Cardiac septum (tissue), 1 donor: ENCODE data around the gene PARVA. TPM values are rescaled to one million over a fixed set of nuclear protein-coding genes. Genes with fewer than 3 reads are reported as not detected.

Experiments used
- DNase-seq: peaks from one replicate; pipeline ENCODE4 v3.0.0-alpha.2; 2020; ENCODE audit warnings: low spot score
- intact Hi-C: fragments of 100-400 bp; cut with DNase I; formaldehyde crosslinking; loops from one replicate; pipeline ENCODE4 v1.14.0; 2022
- total RNA-seq: library from RNA; stranded (reverse); fragmentation: NEBNext Ultra II Directional; extraction: Animal tissue kit (Norgen Biotek cat#: 25700); gene quantifications from one replicate; pipeline ENCODE4 v1.2.1, GENCODE V29; 2021
- donor health status: DM: no; HTN: no; CAD: no.

PARVA gene
- total RNA-seq, 1 donor from 2014 or later: 70.5 TPM

DNA sequence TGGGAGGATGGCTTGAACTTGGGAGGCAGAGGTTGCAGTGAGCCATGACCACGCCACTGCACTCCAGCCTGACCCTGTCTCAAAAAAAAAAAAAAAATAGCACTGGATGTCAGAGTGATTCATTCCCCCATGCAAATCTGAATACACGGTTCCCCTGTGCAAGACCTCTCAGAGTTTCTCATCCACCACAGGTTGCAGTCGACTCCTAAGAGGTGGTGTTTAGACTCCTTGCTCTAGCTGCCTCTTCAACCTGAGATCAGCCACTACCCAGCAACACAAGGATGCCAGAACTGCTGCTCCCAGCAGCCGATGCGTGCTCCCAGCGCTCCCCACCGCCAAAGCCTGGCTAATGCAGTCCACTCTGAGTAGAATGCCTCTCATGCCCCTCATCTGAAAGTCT is 97.5 kb downstream of the PARVA start:
- DNase-seq: no peak
- intact Hi-C loops: no loop called here

DNA sequence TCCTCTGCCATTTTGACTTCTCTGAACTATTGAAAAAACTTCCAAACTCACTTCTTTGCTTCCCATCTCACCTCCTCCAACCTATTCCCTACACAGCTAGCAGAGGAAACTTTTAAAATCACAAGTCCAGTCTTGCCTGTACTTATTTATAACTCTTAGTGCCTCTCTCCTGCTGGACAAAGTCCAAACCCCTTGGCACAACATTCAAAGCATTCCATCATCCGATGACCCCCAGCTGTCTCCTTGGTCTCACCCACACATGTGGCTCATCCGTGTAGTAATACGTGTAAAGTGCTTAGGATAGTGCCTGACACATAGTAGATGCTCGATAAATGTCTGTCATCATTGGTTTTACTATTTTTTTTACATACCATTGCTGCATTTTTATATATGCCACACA is 101.4 kb downstream of the PARVA start:
- DNase-seq: no peak
- intact Hi-C loops: no loop called here

DNA sequence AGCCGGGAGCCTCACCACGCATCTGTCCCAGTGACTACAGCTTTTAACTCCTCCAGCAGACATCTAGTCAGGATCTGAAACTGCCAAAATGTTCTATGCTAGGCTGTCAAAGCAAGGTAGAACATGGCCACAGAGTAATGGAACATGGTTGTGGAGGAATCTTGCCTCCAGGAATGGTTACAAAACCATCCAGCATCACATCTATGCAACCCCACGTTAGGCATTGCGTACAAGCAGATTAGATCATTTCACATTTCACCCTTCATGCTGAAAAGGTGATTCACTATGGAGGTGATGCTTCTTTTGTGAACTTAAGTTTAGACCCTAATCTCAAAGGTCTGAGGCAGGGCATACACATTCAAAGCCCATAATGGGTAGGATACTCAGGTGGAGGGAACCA is 103.0 kb downstream of the PARVA start:
- no peak for DNase-seq
- intact Hi-C loops: no loop called here

DNA sequence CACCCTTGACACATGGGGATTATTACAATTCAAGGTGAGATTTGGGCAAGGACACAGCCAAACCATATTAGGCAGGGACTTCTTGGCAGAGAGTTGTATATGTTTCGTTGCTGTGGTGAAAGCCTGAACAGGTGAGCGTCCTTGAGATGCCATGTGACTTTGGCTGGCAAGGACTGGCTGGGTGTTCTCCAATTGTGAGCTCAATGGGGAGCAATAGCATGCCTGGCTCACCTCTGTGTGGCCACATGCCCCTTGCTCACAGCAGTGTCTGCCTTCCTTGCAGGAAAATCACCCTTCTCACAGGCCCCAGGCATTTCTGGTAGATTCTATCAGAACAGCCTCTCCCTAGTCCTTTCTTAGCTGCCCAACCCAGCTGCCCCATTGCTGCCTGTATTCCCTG is 105.5 kb downstream of the PARVA start:
- intact Hi-C loops: no loop called here
- no peak for DNase-seq

DNA sequence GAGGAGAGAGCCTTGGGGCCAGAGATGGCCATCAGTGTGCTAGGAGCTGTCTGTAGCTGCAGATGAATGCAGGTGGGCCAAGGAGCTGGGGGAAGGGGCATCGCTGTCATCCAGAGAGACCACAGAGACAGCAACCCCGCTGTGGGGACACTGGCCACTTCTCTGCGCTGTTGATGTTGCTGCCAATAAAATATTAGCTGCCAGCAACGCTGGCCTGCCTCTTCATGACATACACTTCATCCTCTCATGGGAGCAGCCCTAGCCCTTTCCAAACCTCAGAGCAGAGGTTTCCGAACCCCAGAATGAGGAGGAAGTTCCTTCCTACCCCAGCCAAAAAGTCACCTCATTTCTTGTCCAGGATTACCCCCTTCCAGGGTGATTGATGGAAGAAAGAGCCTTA is 106.2 kb downstream of the PARVA start:
- intact Hi-C loops: no loop called here
- DNase-seq: no peak

GRCh38 chr11:12485328-12485727 is 108.0 kb downstream of the PARVA start:
- DNase-seq: no peak
- intact Hi-C loops: no loop called here

DNA sequence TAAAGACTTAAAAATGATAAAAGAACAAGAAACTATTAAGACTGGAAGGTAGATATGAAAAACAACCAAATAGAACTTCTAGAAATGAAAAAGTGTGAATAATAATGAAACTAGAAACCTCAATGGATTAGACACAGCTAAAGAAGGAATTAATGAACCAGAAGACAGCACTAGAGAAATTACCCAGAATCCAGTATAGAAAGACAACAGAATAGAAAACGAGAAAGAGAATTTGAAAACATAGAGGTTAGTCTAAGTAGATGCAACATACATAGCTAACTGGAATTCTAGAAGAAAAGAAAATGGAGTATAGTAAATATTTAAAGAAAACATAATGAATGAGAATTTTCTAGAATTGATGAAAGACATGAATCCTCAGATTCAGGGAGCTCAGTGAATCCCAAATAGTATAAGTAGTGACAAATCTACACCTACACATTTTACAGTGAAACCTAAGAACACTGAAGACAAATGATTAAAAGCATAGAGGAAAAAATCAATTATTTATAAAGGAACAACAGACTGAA is 111.9 kb downstream of the PARVA start:
- DNase-seq: no peak
- intact Hi-C loops: no loop called here

GRCh38 chr11:12494699-12495098 is 117.3 kb downstream of the PARVA start:
- intact Hi-C loops: no loop called here
- DNase-seq: no peak

DNA sequence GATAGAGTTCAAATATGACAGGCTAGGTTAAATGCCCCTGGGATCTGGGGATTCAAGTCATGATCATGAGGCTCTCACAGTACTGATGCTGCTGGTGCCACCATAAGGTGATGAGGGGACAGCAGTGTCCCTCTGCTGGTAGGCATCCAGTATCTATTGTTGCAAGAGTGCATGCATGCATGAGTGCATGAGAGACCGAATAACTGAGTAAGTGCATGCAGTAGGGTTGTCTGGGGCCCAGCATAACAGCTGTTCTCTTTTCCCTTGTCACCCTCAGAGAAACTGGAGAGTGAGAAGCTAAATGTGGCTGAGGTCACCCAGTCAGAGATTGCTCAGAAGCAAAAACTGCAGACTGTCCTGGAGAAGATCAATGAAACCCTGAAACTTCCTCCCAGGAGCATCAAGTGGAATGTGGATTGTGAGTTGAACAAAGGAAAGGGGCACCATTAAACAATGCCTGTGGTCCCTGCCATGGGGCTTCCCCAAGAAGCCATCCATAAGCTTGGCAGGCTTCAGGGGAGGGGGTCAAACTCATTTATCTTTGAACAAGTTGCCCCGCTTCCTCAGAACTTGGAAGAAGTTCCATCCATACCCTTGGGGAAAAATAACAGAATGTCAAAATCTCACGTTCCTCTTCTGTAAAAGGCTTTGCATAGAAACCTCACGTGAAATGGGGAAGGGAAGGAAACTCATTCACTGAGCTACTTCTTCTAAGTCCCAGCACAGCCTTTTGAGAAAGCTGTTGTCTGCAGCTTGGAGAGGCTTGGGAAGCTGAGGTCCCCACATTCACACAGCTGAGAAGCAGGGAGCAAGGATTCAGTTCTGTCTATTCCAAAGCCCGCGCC is 119.0 kb downstream of the PARVA start:
- intact Hi-C loops: no loop called here
- DNase-seq: no peak

- intact Hi-C loops: no loop called here
Measured at GRCh38 chr11:12497431-12497830, 120.1 kb downstream of the PARVA start.

GRCh38 chr11:12499071-12499470 is 121.7 kb downstream of the PARVA start:
- intact Hi-C loops: no loop called here
- DNase-seq: no peak

More at GRCh38 chr11:12497431-12497830, 120.1 kb downstream of the PARVA start:
- DNase-seq: no peak

DNA sequence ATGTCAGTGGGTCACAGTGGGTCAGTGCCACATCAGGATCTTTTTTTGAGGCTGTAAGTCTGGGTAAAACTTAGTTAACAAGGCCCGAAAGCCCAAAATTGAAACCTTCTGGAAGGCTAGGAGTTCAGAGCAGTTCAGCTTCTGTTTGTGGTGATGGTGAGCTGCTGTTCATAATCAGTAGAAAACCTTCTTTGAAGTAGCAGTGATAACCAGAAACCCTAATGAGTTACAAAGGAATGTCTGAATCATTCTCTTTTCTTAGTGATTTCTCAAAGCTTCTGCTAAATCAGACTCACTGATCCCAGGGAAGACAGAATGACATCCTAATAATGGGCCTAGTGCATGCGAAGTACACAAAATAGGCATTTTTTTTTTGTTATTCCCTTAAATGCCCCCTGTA is 124.7 kb downstream of the PARVA start:
- DNase-seq: no peak
- intact Hi-C loops: loop anchor here (10.0 kb wide), 1 partner anchor 167 kb away; no protein-coding TSS in a partner anchor

DNA sequence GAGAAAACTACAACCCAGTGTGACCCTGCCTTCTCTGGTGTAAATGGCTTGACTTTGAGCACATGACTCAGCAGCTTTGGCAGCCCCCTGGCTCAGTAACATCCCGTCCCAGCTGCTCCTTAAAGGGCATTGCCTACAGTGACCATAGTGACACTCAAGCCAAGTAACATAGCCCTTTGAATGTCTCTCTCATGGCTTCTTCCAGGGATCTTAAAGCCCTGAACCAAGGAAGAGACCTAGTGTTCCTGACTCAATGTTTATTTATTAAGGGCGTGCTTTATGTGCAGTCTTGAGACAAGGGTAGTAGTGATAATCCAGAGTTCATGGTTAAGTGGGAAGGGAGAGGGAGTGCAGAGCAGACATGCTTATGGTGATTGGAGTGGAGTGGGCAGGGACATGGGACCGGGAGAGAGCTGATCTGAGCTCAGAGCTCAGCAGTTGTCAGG is 125.7 kb downstream of the PARVA start:
- DNase-seq: no peak
- intact Hi-C loops: loop anchor here (10.0 kb wide), 1 partner anchor 168 kb away; no protein-coding TSS in a partner anchor

GRCh38 chr11:12503886-12504285 is 126.5 kb downstream of the PARVA start:
- no peak for DNase-seq
- intact Hi-C loops: loop anchor here (10.0 kb wide), 1 partner anchor 169 kb away; no protein-coding TSS in a partner anchor

DNA sequence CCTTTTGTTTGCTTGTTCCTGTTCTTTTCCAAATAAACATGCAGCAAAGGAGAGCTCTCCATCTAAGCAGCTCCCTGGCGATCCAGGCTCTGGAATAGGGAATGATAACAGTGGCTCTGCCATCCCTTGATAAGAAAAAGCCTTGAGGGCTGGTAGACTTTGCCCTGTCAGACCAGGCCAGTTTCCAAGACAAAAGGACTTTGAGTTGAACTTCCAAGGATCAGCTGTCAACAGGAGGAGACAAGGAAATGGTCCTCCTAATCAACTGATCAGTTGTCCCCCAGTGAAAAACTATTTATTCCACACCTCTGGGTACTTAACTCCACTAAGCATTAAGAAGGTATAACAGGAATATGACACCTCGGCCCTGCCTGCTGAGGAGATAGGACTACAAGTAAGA is 127.8 kb downstream of the PARVA start:
- intact Hi-C loops: loop anchor here (10.0 kb wide), 1 partner anchor 170 kb away; no protein-coding TSS in a partner anchor

GRCh38 chr11:12506404-12506921 is 129.1 kb downstream of the PARVA start:
- intact Hi-C loops: loop anchor here (10.0 kb wide), 1 partner anchor 172 kb away; no protein-coding TSS in a partner anchor
- DNase-seq: no peak

More for the DNA sequence above, 127.8 kb downstream of the PARVA start:
- no peak for DNase-seq

DNA sequence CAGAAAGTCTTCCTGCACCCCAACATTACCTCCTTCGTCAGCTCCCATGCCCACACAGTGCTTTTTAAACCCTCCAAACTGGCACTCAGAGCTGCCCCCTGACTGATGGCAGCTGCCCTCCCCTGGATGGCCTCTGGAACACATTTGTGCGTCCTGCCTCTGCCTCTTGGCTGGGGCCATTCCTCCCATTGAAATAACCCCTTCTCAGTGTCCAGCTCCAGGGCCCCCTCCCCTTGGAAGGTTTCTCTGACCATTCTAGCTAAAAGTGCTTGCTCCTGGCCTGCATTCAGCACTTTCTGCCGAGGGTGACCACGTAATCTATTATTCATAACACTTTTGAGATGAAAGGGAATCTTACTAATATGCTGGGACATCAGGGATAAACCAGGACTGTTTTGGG is 130.0 kb downstream of the PARVA start:
- intact Hi-C loops: loop anchor here (10.0 kb wide), 1 partner anchor 173 kb away; no protein-coding TSS in a partner anchor
- DNase-seq: no peak

DNA sequence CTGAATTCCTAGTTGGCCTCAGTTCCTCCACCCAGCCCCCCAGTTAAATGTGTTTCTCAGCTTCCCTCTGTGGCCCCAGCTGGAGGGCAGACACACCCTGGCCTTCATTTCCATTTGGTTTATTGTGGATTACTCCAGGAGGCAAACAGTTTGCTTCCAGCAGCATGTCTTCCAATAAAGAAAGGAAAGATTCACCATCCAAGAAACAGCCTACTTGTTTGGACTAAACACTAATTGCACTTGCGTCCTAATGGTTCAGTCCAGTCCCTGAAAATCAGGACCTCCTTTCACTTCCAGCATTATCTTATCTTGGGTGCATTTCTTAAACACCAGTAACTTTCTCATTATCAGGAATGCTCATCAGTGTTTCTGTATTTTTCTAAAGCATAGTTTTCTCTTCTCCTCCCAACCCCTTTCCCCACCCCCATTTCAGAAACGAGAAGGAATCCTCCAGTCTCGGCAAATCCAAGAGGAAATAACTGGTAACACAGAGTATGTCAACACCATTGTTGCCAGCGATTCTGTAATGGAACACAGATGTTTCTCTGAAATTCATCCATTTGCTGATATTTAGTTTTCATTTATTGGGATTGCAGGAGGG is 130.9 kb downstream of the PARVA start:
- no peak for DNase-seq
- intact Hi-C loops: loop anchor here (10.0 kb wide), 1 partner anchor 173 kb away; no protein-coding TSS in a partner anchor

DNA sequence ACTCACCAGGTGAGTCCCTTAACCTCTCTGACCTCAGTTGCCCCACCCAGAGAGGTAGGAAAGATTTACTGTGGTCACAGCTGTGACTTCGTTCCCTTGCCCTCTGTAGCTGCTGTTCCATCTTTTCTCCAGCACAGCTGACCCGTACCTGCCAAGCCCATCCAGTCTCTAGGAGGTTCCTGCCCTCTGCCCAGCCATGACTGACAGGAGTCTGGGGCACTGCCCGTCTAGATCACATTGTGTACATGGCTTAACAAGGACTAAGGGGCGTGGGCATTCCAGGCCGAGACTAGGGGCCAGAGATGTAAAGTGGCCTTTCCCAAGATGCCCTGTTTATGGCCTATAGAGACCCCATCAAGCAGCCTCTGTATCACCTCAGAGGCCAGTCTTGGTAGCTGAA is 132.0 kb downstream of the PARVA start:
- intact Hi-C loops: loop anchor here (10.0 kb wide), 1 partner anchor 175 kb away; no protein-coding TSS in a partner anchor
- no peak for DNase-seq

DNA sequence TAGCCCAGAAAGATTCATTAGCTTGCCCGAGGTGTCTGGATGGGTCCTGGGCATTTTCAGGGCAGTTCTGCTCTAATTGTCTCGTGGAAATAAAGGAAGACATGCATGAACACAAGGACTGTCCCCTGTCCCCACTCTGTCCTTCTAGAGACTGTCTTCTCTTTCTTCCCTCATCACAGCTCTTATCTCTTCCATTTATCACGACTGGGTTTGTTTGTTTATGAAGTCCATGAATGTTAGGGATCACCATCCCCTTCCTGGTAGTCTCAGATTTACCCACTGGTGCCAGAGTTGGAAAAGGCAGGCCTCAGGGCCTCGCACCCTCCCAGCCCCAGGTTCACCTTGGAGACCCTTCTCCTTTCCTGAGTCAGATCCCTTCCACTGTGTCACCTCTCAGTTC is 134.8 kb downstream of the PARVA start:
- intact Hi-C loops: no loop called here
- DNase-seq: no peak
